Aorta (tissue), 5 donors: Measurements from ENCODE around the gene SEMA3B. TPM values are rescaled to one million over a fixed set of nuclear protein-coding genes. Genes with fewer than 3 reads are reported as not detected.
A peak's percentile ranks its signal among the peaks of the same experiment; 100 is the strongest.

Source experiments
- ATAC-seq: fragments of 200-7000 bp; cut with Tn5 transposase; one replicate; pipeline ENCODE4 v1.9.1; 2022; ENCODE audit warnings: moderate library complexity; ENCODE audit not compliant: low FRiP score
- DNase-seq, 2 donors: peaks; one replicate each; pipeline ENCODE4 v3.0.0-alpha.2; 2020
- H3K27ac ChIP-seq, 2 donors: one replicate each; pipeline ENCODE4 v1.5.1; 2013; ENCODE audit warnings: low read length in 2 of 2, mild to moderate bottlenecking in 2 of 2, moderate library complexity in 2 of 2, control low read depth in 1 of 2, inconsistent platforms in 1 of 2, low read depth in 1 of 2
- H3K27me3 ChIP-seq, 2 donors: one replicate each; pipeline ENCODE4 v1.6.1; 2013; ENCODE audit warnings: control low read depth in 1 of 2, low read length in 1 of 2, mild to moderate bottlenecking in 1 of 2, moderate library complexity in 1 of 2; ENCODE audit not compliant: insufficient read depth in 2 of 2, control insufficient read depth in 1 of 2
- H3K36me3 ChIP-seq, 2 donors: one replicate each; pipeline ENCODE4 v1.6.1; 2013; ENCODE audit warnings: control low read depth in 1 of 2, low read length in 1 of 2, mild to moderate bottlenecking in 1 of 2; ENCODE audit not compliant: insufficient read depth in 2 of 2, control insufficient read depth in 1 of 2
- H3K4me1 ChIP-seq, 2 donors: one replicate each; pipeline ENCODE4 v1.6.1; 2013; ENCODE audit warnings: low read length in 2 of 2, control low read depth in 1 of 2, mild to moderate bottlenecking in 1 of 2, moderate library complexity in 1 of 2; ENCODE audit not compliant: insufficient read depth in 2 of 2, control insufficient read depth in 1 of 2
- H3K4me3 ChIP-seq, 2 donors: one replicate each; pipeline ENCODE4 v1.5.1; 2013; ENCODE audit warnings: low read length in 2 of 2, control low read depth in 1 of 2, mild to moderate bottlenecking in 1 of 2
- H3K9me3 ChIP-seq: one replicate; pipeline ENCODE4 v1.6.1; 2013; ENCODE audit warnings: mild to moderate bottlenecking, low read length; ENCODE audit not compliant: control insufficient read depth
- WGBS, 2 donors: extraction: QIAGEN DNeasy Blood & Tissue Kit; methylation state at CpG; one replicate each; pipeline ENCODE4 v1.1.7; 2013; 5-methylcytosine and 5-hydroxymethylcytosine counted together
- intact Hi-C, 2 donors: fragments of 100-400 bp; cut with DNase I; formaldehyde crosslinking; loops; one replicate each; pipeline versions ENCODE4 v1.14.2 to v1.15.0; 2022
- polyA plus RNA-seq, 2 donors: library from polyadenylated mRNA; stranded (reverse); fragments of 200-250 nt; gene quantifications; one replicate each; pipeline ENCODE4 v1.2.3, GENCODE V29; 2013
- total RNA-seq, 2 donors: library from RNA; stranded (reverse); fragmentation: NEBNext Ultra II Directional; extraction: Animal tissue kit (Norgen Biotek cat#: 25700); gene quantifications; one replicate each; pipeline ENCODE4 v1.2.1, GENCODE V29; 2021
- donor health status: healthy with polysubstance abuse.
- donor health status: Bipolar disorder and iron deficiency.
- donor health status: DM: no; HTN: no; CAD: no.
- donor health status: DM: no; HTN: no; CAD: no.
- donor health status: DM: yes; HTN: yes; CAD: no.

SEMA3B gene
- total and polyA plus RNA-seq, 4 donors: 23.3 to 69.5 (median 41.7) TPM

DNA sequence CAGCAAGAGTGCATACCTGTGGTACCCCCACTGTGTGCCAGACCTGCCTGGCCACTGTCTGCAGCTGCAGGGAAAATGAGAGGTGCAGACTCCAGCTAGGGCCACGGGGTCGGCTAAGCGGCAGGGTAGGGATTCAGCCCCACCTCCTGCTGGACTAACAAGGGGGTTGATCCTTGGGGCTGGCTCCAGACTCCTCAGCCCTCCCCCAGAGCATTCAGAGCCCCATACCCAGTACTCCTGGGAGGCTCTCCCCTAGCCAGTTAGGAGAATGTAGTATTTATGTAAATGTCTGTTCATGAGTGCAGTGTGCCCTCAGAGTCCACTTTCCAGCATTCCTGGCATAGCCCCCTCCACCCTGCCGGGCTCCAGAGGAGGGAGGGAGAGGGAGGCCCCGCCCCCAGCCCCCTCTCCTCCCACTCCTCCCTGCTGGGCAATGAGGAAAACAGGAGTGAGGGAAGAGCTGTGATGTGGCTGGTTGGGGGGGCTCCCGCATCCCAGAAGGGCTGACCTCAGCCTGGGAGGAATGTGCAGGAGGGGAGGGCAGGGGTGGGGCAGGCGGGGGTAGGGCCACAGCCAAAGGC, 4.5 kb upstream of the SEMA3B start:
- peak overlapping the region in 1 of 2 donors; percentile 94 for H3K27ac ChIP-seq
- no peaks in the 10 kb centered on the region for H3K27me3 ChIP-seq
- no peaks in the 10 kb centered on the region for H3K9me3 ChIP-seq
- no peaks in the 10 kb centered on the region for H3K36me3 ChIP-seq
- WGBS, 2 donors: 2 to 5% methylated on average over 6 to 7 of the region's 7 CpGs
- peak; percentile 92 to 94 for DNase-seq
- ATAC-seq: peak; percentile 72
- H3K4me1 ChIP-seq: no peaks in the 10 kb centered on the region
- H3K4me3 ChIP-seq: no peak overlapping the region
- intact Hi-C loops: no loop called here

DNA sequence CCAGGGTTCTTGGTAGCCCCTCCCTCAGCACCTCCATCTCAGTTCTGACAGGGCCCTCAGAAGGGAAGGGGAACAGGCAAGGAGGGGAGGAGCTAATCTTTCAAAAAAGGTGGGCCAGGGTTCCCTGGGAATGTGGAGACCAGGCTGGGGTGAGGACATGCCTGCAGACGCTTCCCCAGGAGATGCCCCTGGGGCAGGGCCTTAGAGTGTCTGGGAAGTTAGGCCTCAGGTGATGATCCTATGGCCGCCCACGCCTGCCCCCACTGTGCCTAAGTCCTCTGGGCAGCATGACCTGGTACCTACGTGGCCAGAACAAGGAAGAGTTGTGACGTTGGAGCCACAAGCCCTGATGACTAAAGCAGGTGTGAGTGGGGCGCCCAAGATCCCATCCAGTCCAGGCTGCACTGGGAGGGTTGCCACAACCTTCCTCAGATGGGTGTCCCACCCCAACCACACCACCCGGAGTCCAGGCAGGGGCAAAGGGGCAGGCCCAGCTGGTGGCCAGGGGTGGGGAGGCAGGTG, 3.9 kb upstream of the SEMA3B start:
- intact Hi-C loops: no loop called here
- DNase-seq (peak in 1 of 2 donors; percentile 59), ATAC-seq (no peak)
- H3K4me1 ChIP-seq: no peaks in the 10 kb centered on the region
- H3K4me3 ChIP-seq: no peak overlapping the region
- H3K36me3 ChIP-seq: no peaks in the 10 kb centered on the region
- no peaks in the 10 kb centered on the region for H3K9me3 ChIP-seq
- 36 to 48% methylated on average over 7 of the region's 7 CpGs for WGBS, 2 donors
- no peaks in the 10 kb centered on the region for H3K27me3 ChIP-seq
- H3K27ac ChIP-seq: peak overlapping the region; percentile 79 to 87

- ATAC-seq (no peak), DNase-seq (no peak)
- peak overlapping the region; percentile 79 to 87 for H3K27ac ChIP-seq
- H3K27me3 ChIP-seq: no peaks in the 10 kb centered on the region
- H3K9me3 ChIP-seq: no peaks in the 10 kb centered on the region
- H3K36me3 ChIP-seq: no peaks in the 10 kb centered on the region
- WGBS, 2 donors: 31 to 58% methylated on average over 1 of the region's 1 CpG
- no peaks in the 10 kb centered on the region for H3K4me1 ChIP-seq
- intact Hi-C loops: no loop called here
- no peak overlapping the region for H3K4me3 ChIP-seq
Measured at GRCh38 chr3:50265571-50265970, 3.4 kb upstream of the SEMA3B start.

- WGBS, 2 donors: 67 to 71% methylated on average over 6 of the region's 6 CpGs
- intact Hi-C loops: no loop called here
- no peak overlapping the region for H3K4me3 ChIP-seq
Measured at GRCh38 chr3:50266017-50266416, 2.9 kb upstream of the SEMA3B start.

GRCh38 chr3:50266836-50267235, 2.1 kb upstream of the SEMA3B start:
- H3K4me1 ChIP-seq: no peaks in the 10 kb centered on the region
- ATAC-seq (no peak), DNase-seq (peak in 1 of 2 donors; percentile 53)
- peak overlapping the region; percentile 38 to 87 for H3K27ac ChIP-seq
- peak overlapping the region; percentile 33 to 49 for H3K4me3 ChIP-seq
- no peaks in the 10 kb centered on the region for H3K9me3 ChIP-seq
- intact Hi-C loops: no loop called here
- H3K36me3 ChIP-seq: no peaks in the 10 kb centered on the region
- no peaks in the 10 kb centered on the region for H3K27me3 ChIP-seq
- 33 to 39% methylated on average over 7 of the region's 7 CpGs for WGBS, 2 donors

More at GRCh38 chr3:50266017-50266416, 2.9 kb upstream of the SEMA3B start:
- no peaks in the 10 kb centered on the region for H3K9me3 ChIP-seq
- ATAC-seq (no peak), DNase-seq (peak in 1 of 2 donors; percentile 49)
- no peaks in the 10 kb centered on the region for H3K27me3 ChIP-seq
- no peaks in the 10 kb centered on the region for H3K4me1 ChIP-seq
- H3K36me3 ChIP-seq: no peaks in the 10 kb centered on the region
- H3K27ac ChIP-seq: peak overlapping the region; percentile 79 to 87

- 3% methylated on average over 22 of the region's 22 CpGs for WGBS, 2 donors
- Histone ChIP-seq H3K9me3 (no peaks in the 10 kb centered on the region), H3K36me3 (no peaks in the 10 kb centered on the region), H3K4me1 (no peaks in the 10 kb centered on the region), H3K27ac (peak overlapping the region; percentile 38 to 87), H3K27me3 (no peaks in the 10 kb centered on the region), H3K4me3 (peak overlapping the region; percentile 33 to 49)
- intact Hi-C loops: no loop called here
- ATAC-seq (peak; percentile 51), DNase-seq (peak; percentile 75 to 91)
Measured at GRCh38 chr3:50267280-50267913, 1.6 kb upstream of the SEMA3B start.

GRCh38 chr3:50268276-50268675, 671 bp upstream of the SEMA3B start:
- no peak overlapping the region for H3K4me3 ChIP-seq
- no peak for ATAC-seq
- H3K27ac ChIP-seq: peak overlapping the region in 1 of 2 donors; percentile 87
- DNase-seq: no peak
- H3K4me1 ChIP-seq: no peaks in the 10 kb centered on the region
- WGBS, 2 donors: 9 to 13% methylated on average over 3 of the region's 3 CpGs
- intact Hi-C loops: loop anchor here in 1 of 2 donors (2.0 kb wide), 1 partner anchor 31 kb away; the partner anchor contains the start of gene GNAI2
- H3K27me3 ChIP-seq: no peaks in the 10 kb centered on the region
- H3K36me3 ChIP-seq: no peaks in the 10 kb centered on the region
- H3K9me3 ChIP-seq: no peaks in the 10 kb centered on the region

- intact Hi-C loops: loop anchor here in 1 of 2 donors (2.0 kb wide), 1 partner anchor 33 kb away; the partner anchor contains the start of gene GNAI2
- Histone ChIP-seq H3K36me3 (no peaks in the 10 kb centered on the region), H3K27ac (peak overlapping the region in 1 of 2 donors; percentile 87), H3K4me3 (no peak overlapping the region), H3K9me3 (no peaks in the 10 kb centered on the region), H3K27me3 (no peaks in the 10 kb centered on the region), H3K4me1 (no peaks in the 10 kb centered on the region)
- WGBS, 2 donors: 34 to 46% methylated on average over 4 of the region's 4 CpGs
- ATAC-seq (no peak), DNase-seq (no peak)
Measured at GRCh38 chr3:50269460-50269859, 513 bp downstream of the SEMA3B start.
